Stimulated activated naive CD8-positive, alpha-beta T cell treated with anti-CD3 and anti-CD28 coated beads, Interleukin-15, Interleukin-2, amounts not matched to agents 100 U/mL and 50 U/mL, for 24 hours (primary cell): Measurements from ENCODE around the gene MUC5B.
"Not testable (repeated sequence)": the region's sequence is repeated elsewhere in the genome, so short reads cannot be mapped to it uniquely, and the experiment has no call there.

Experiments
- ATAC-seq: fragments of 150-1000 bp; cut with Tn5 transposase; one replicate; pipeline ENCODE4 v1.10.0; 2021
- DNase-seq: peaks from one replicate; pipeline ENCODE4 v3.0.0; 2021

Gene MUC5B

GRCh38 chr11:1233351-1234053 is 10.6 kb downstream of the MUC5B start:
- DNase-seq (no peak), ATAC-seq (no peak)

DNA sequence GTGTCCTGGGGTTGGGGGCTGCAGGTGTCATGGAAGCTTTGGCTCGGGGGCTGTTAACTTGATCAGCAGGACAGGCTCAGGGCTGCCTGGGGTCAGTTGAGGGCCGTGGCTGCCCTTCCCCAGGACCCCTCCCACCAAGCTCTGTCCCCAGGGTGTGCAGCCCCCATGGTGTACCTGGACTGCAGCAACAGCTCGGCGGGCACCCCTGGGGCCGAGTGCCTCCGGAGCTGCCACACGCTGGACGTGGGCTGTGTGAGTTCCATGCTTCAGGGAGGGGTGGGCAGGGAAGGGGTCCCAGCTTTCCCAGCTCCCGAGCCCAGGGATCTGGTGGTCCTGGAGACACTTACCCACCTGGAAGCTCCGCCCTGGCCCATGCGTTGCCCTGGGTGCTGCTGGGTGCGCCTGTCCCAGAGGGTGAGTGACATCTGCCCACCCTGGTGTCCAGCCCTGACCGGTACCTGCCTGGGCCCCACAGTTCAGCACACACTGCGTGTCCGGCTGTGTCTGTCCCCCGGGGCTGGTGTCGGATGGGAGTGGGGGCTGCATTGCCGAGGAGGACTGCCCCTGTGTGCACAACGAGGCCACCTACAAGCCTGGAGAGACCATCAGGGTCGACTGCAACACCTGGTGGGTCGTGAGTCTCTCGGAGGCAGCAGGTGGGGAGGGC is 11.3 kb downstream of the MUC5B start:
- no peak for ATAC-seq
- DNase-seq = no peak

DNA sequence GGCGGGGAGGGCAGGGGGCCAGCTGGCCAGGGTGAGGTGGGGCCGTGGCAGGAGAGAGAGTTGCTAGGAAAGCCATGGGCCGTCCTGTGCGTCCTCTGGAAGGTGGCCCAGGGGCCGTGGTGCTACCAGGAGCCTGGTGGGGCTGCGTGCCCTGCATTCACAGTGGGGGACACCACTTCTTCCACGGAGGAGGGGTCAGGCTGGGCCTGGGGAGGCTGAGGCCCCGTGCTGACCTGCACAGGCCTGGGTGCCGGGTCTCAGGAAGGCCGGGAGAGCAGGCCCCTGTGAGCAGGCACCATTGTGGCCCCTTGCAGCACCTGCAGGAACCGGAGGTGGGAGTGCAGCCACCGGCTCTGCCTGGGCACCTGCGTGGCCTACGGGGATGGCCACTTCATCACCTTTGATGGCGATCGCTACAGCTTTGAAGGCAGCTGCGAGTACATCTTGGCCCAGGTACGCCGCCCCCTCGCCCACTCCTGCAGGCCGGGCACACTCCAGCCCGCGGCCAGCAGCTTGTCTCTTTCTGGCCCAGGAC is 12.0 kb downstream of the MUC5B start:
- DNase-seq = no peak
- ATAC-seq = no peak

DNA sequence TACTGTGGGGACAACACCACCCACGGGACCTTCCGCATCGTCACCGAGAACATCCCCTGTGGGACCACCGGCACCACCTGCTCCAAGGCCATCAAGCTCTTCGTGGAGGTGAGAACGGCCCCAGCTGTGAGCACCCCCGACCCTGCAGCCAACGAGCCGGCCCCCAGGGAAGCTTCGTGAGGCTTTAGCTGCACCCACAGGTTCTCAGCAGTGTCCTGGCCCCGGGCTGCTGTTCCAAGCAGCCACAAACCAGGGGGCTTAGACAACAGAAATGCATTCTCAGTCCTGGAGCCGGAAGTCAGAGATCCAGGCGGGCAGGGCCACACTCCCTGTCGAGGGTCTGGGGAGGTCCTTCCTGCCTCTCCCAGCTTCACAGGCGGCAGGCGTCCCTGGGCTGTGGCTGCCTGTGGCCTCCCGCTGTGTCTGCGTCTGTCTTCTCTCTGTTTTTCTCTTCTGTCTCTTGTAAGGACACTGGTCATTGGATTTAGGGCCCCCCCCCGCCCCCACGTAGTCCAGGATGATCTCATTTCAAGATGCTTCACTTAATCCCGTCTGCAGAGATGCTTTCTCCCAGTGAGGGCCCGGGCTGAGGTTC is 12.5 kb downstream of the MUC5B start:
- no peak for DNase-seq
- no peak for ATAC-seq

DNA sequence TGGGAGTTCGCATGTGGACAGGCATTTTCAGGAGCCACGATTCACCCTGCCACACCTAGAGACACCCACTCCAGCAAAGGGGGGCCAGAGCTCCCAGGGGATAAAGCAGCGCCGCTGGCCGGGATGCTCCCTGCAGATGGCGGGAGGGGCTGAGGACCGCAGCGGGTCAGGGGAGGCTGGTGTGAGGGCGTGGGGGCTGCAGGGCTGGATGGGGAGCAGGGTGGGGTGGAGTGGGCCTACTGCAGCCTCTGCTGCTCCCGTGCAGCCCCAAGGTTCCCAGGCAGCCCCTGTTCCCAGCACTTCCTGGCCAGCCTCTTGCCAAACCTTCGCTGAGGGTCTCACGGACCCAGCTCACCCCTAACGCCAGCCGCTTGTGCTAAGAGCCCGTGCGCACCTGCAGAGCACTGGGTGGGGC is 13.0 kb downstream of the MUC5B start:
- ATAC-seq (no peak), DNase-seq (no peak)

DNA sequence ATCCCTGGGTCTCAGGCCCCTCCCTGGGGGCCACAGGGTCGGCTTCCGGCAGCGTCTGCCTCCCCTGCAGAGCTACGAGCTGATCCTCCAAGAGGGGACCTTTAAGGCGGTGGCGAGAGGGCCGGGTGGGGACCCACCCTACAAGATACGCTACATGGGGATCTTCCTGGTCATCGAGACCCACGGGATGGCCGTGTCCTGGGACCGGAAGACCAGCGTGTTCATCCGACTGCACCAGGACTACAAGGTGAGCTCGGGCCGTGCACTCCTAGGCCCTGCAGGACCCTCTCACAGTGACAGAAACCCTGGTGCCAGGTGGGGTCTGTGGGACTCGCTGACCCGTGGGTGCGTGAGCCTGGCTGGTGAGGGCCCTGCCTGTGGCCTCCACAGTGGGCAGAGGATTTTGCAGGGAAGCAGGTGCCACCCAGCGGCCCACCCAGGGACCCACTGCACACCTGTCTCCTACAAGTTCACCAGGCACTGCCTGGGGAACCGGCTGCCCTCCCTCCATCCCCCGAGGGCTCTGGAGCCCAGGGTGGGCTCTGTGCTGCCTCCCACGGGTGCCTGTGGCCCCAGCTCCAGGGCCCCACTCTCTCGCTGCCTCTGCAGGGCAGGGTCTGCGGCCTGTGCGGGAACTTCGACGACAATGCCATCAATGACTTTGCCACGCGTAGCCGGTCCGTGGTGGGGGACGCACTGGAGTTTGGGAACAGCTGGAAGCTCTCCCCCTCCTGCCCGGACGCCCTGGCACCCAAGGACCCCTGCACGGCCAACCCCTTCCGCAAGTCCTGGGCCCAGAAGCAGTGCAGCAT is 13.7 kb downstream of the MUC5B start:
- DNase-seq (no peak), ATAC-seq (no peak)

GRCh38 chr11:1237128-1237580 is 14.3 kb downstream of the MUC5B start:
- ATAC-seq (no peak), DNase-seq (no peak)

DNA sequence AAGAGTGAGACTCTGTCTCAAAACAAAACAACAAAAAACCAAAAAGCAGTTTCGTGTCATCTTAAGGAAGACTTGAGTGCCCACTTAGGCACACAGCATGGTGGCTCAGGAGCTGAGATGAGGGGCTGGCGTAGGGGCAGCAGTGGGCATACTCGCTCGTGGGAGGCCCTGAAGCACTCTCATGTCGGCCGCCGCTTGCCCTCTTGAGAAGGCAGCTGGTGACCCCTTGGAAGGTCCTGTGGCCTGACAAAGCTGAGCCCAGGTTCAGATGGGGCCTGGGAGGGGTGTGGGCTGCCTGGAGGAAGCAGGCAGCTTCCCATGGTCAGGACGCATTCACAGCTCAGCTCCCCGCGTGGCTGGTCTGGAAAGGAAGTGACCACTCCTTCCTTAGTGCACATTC is 15.0 kb downstream of the MUC5B start:
- DNase-seq = no peak
- no peak for ATAC-seq

DNA sequence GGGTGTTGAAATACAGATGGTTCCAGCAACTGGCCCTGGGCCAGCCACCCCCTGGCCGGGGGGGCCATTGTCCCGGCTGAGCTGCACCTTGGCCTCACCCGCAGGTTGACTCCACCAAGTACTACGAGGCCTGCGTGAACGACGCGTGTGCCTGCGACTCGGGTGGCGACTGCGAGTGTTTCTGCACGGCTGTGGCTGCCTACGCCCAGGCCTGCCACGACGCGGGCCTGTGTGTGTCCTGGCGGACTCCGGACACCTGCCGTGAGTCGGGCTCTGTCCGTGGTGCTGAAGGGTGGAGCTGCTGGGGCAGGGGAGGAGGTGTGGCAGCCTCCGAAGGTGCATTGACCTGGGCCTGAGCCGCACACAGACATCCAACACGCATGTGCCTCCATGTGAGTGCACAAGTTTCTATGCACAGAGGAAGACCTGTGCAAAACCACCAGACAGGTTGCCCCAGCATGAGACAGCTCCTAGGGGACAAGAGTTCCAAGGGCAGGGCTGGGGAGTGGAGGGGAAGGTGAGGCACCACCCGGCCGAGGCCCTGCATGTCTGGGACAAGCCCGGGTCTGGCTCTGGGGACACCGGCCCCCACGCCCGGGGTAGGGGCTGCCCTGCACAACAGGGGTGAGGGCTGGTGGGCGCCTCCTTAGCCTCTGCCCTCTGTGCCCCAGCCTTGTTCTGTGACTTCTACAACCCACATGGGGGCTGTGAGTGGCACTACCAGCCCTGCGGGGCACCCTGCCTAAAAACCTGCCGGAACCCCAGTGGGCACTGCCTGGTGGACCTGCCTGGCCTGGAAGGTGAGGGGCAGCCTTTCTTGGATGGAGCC is 16.1 kb downstream of the MUC5B start:
- ATAC-seq (no peak), DNase-seq (no peak)

- no peak for ATAC-seq
- no peak for DNase-seq
These were observed 16.8 kb downstream of the MUC5B start for GRCh38 chr11:1239596-1240205.

GRCh38 chr11:1240771-1241170 is 17.9 kb downstream of the MUC5B start:
- ATAC-seq = no peak
- no peak for DNase-seq

DNA sequence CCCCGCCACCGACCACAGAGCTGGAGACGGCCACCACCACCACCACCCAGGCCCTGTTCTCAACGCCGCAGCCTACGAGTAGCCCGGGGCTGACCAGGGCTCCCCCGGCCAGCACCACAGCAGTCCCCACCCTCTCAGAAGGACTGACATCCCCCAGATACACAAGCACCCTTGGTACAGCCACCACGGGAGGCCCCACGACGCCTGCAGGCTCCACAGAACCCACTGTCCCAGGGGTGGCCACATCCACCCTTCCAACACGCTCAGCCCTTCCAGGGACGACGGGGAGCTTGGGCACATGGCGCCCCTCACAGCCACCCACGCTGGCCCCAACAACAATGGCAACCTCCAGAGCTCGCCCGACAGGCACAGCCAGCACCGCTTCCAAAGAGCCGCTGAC is 18.8 kb downstream of the MUC5B start:
- DNase-seq = no peak
- ATAC-seq = no peak

DNA sequence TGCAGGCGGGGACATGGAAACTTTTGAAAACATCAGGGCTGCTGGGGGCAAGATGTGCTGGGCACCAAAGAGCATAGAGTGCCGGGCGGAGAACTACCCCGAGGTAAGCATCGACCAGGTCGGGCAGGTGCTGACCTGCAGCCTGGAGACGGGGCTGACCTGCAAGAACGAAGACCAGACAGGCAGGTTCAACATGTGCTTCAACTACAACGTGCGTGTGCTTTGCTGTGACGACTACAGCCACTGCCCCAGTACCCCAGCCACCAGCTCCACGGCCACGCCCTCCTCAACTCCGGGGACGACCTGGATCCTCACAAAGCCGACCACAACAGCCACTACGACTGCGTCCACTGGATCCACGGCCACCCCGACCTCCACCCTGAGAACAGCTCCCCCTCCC is 19.4 kb downstream of the MUC5B start:
- no peak for DNase-seq
- ATAC-seq = no peak

DNA sequence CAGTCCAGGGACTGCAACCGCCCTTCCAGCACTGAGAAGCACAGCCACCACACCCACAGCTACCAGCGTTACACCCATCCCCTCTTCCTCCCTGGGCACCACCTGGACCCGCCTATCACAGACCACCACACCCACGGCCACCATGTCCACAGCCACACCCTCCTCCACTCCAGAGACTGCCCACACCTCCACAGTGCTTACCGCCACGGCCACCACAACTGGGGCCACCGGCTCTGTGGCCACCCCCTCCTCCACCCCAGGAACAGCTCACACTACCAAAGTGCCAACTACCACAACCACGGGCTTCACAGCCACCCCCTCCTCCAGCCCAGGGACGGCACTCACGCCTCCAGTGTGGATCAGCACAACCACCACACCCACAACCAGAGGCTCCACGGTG is 19.9 kb downstream of the MUC5B start:
- not testable (repeated sequence) for DNase-seq, ATAC-seq

GRCh38 chr11:1243521-1243920 is 20.7 kb downstream of the MUC5B start:
- not testable (repeated sequence) for DNase-seq, ATAC-seq

DNA sequence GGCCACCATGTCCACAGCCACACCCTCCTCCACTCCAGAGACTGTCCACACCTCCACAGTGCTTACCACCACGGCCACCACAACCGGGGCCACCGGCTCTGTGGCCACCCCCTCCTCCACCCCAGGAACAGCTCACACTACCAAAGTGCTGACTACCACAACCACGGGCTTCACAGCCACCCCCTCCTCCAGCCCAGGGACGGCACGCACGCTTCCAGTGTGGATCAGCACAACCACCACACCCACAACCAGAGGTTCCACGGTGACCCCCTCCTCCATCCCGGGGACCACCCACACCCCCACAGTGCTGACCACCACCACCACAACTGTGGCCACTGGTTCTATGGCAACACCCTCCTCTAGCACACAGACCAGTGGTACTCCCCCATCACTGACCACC is 21.7 kb downstream of the MUC5B start:
- ATAC-seq, DNase-seq: not testable (repeated sequence)

GRCh38 chr11:1245717-1246116 is 22.9 kb downstream of the MUC5B start:
- not testable (repeated sequence) for DNase-seq, ATAC-seq

- ATAC-seq = not testable (repeated sequence)
These were observed 23.4 kb downstream of the MUC5B start for GRCh38 chr11:1246301-1246700.

DNA sequence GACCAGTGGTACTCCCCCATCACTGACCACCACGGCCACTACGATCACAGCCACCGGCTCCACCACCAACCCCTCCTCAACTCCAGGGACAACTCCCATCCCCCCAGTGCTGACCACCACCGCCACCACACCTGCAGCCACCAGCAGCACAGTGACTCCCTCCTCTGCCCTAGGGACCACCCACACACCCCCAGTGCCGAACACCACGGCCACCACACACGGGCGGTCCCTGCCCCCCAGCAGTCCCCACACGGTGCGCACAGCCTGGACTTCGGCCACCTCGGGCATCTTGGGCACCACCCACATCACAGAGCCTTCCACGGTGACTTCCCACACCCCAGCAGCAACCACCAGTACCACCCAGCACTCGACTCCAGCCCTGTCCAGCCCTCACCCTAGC is 24.2 kb downstream of the MUC5B start:
- not testable (repeated sequence) for DNase-seq, ATAC-seq

More at GRCh38 chr11:1246301-1246700, 23.4 kb downstream of the MUC5B start:
- DNase-seq = not testable (repeated sequence)

DNA sequence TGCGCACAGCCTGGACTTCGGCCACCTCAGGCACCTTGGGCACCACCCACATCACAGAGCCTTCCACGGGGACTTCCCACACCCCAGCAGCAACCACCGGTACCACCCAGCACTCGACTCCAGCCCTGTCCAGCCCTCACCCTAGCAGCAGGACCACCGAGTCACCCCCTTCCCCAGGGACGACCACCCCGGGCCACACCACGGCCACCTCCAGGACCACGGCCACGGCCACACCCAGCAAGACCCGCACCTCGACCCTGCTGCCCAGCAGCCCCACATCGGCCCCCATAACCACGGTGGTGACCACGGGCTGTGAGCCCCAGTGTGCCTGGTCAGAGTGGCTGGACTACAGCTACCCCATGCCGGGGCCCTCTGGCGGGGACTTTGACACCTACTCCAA is 26.1 kb downstream of the MUC5B start:
- not testable (repeated sequence) for ATAC-seq, DNase-seq

DNA sequence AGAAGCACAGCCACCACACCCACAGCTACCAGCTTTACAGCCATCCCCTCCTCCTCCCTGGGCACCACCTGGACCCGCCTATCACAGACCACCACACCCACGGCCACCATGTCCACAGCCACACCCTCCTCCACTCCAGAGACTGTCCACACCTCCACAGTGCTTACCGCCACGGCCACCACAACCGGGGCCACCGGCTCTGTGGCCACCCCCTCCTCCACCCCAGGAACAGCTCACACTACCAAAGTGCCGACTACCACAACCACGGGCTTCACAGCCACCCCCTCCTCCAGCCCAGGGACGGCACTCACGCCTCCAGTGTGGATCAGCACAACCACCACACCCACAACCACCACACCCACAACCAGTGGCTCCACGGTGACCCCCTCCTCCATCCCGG is 27.5 kb downstream of the MUC5B start:
- not testable (repeated sequence) for ATAC-seq, DNase-seq
